ENCODE measurements around the gene DNAJB5.

DNA sequence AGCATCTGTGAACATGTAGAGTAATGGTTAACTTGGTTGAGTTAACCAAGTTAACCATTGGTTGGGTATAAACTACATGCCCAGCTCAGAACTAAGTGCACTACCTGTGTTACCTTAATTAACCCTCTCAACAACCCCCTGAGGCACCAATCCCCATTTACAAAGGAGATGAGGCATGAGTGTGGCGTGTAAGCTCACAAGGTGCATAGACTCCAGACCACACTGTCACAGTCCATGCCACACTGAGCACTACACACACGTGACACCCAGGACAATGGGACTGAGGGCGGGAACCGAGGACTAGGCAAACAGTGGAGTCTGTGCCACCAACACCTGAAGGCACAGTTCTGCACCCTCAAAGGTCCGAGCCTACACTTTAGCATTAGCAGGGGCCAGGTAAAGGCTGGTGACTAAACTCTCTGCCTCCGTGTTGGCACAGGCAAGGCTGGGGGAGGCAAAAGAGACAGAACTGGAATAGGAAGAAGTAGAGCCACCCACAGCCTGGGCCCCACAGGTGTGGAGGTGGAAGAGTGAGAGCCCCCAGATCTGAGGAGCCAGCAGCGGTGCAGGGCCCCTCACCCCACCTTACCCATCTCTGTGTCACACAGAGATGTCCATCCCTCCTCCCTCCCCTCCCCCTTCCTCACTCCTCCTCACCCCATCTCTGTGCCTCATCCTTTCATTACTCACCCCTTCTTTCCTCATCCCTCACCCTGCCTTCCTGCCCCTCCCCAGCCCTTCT is 2.2 kb upstream of the DNAJB5 start:
- TF ChIP-seq POLR2AphosphoS5 (IDR thresholded peaks at IDR 0.05; ENCODE audit: low read depth, low read length): no peak
- TF ChIP-seq, protein P1, sequence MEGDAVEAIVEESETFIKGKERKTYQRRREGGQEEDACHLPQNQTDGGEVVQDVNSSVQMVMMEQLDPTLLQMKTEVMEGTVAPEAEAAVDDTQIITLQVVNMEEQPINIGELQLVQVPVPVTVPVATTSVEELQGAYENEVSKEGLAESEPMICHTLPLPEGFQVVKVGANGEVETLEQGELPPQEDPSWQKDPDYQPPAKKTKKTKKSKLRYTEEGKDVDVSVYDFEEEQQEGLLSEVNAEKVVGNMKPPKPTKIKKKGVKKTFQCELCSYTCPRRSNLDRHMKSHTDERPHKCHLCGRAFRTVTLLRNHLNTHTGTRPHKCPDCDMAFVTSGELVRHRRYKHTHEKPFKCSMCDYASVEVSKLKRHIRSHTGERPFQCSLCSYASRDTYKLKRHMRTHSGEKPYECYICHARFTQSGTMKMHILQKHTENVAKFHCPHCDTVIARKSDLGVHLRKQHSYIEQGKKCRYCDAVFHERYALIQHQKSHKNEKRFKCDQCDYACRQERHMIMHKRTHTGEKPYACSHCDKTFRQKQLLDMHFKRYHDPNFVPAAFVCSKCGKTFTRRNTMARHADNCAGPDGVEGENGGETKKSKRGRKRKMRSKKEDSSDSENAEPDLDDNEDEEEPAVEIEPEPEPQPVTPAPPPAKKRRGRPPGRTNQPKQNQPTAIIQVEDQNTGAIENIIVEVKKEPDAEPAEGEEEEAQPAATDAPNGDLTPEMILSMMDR (IDR thresholded peaks at IDR 0.05): no peak
- no peak for TF ChIP-seq CHD2 (IDR thresholded peaks at IDR 0.05; ENCODE audit: low read length, partially characterized antibody)
- TF ChIP-seq, protein P2, sequence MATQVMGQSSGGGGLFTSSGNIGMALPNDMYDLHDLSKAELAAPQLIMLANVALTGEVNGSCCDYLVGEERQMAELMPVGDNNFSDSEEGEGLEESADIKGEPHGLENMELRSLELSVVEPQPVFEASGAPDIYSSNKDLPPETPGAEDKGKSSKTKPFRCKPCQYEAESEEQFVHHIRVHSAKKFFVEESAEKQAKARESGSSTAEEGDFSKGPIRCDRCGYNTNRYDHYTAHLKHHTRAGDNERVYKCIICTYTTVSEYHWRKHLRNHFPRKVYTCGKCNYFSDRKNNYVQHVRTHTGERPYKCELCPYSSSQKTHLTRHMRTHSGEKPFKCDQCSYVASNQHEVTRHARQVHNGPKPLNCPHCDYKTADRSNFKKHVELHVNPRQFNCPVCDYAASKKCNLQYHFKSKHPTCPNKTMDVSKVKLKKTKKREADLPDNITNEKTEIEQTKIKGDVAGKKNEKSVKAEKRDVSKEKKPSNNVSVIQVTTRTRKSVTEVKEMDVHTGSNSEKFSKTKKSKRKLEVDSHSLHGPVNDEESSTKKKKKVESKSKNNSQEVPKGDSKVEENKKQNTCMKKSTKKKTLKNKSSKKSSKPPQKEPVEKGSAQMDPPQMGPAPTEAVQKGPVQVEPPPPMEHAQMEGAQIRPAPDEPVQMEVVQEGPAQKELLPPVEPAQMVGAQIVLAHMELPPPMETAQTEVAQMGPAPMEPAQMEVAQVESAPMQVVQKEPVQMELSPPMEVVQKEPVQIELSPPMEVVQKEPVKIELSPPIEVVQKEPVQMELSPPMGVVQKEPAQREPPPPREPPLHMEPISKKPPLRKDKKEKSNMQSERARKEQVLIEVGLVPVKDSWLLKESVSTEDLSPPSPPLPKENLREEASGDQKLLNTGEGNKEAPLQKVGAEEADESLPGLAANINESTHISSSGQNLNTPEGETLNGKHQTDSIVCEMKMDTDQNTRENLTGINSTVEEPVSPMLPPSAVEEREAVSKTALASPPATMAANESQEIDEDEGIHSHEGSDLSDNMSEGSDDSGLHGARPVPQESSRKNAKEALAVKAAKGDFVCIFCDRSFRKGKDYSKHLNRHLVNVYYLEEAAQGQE (IDR thresholded peaks at IDR 0.05; ENCODE audit: low read depth, low read length): no peak
